Measurements from ENCODE around the gene NATD1. TPM values are rescaled to one million over a fixed set of nuclear protein-coding genes. Genes with fewer than 3 reads are reported as not detected.

Gene NATD1
- total and polyA plus RNA-seq, 2 experiments from 2014 or later, result 2.1 to 8.1 TPM

DNA sequence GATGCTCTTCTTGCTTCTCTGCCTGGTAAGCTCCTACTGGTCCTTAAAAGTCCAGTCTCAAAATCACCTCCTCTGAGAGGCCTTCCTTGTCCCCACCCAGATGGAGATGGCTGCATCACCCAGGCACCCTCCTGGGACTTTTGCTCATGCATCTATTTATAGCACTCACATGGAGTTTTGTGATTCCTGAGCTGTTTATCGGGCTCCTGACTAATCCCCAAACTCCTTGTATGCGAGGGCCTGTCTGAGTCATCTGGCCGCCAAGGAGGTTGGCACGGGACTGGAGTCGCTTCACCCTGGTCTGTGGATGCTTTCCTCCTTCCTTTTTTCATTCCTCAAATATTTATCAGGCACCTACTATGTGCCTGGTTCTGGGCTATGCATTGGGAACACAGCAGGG is 29.0 kb upstream of the NATD1 start:
- Mint-ChIP-seq H3K27me3 (ENCODE audit: insufficient read depth, low read depth, poor library complexity) (peaks cover 38% of the 10 kb centered on the region), H3K4me3 (no peak overlapping the region), H3K27ac (no peak overlapping the region), H3K9me3 (no peaks in the 10 kb centered on the region), H3K36me3 (ENCODE audit: low read depth) (no peaks in the 10 kb centered on the region; the same call in 2 of the 3 replicates), H3K4me1 (peaks cover 19% of the 10 kb centered on the region)
- H3F3A ChIP-seq (replicated peaks; ENCODE audit: low read depth), result no peaks in the 10 kb centered on the region
- peaks cover 32% of the 10 kb centered on the region for H3K27me3 ChIP-seq (ENCODE audit: insufficient read depth)
- H3K4me1 ChIP-seq (ENCODE audit: insufficient read depth), result peaks cover 10% of the 10 kb centered on the region
- H3K79me2 ChIP-seq (replicated peaks; ENCODE audit: insufficient read depth), result peaks cover 23% of the 10 kb centered on the region
- no peak overlapping the region for H3K4me3 ChIP-seq
- no peaks in the 10 kb centered on the region for H3K36me3 ChIP-seq (ENCODE audit: insufficient read depth)
- no peak overlapping the region for H3K27ac ChIP-seq (ENCODE audit: low read depth)
- H3K9me2 ChIP-seq (ENCODE audit: insufficient read depth), result no peaks in the 10 kb centered on the region
- ATAC-seq (no peak), DNase-seq (ENCODE audit: low spot score) (no peak)
- no peaks in the 10 kb centered on the region; the same call in 1 of the 2 replicates for H4K20me1 ChIP-seq (replicated peaks; ENCODE audit: insufficient read depth)
- no peak overlapping the region for H2AFZ ChIP-seq
- TF ChIP-seq, protein P1, sequence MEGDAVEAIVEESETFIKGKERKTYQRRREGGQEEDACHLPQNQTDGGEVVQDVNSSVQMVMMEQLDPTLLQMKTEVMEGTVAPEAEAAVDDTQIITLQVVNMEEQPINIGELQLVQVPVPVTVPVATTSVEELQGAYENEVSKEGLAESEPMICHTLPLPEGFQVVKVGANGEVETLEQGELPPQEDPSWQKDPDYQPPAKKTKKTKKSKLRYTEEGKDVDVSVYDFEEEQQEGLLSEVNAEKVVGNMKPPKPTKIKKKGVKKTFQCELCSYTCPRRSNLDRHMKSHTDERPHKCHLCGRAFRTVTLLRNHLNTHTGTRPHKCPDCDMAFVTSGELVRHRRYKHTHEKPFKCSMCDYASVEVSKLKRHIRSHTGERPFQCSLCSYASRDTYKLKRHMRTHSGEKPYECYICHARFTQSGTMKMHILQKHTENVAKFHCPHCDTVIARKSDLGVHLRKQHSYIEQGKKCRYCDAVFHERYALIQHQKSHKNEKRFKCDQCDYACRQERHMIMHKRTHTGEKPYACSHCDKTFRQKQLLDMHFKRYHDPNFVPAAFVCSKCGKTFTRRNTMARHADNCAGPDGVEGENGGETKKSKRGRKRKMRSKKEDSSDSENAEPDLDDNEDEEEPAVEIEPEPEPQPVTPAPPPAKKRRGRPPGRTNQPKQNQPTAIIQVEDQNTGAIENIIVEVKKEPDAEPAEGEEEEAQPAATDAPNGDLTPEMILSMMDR (conservative IDR thresholded peaks at IDR 0.05; ENCODE audit: low read depth in 2 of 2), result no peak
- no peak for TF ChIP-seq POLR2AphosphoS5 (IDR thresholded peaks at IDR 0.05; ENCODE audit: low read depth)
- TF ChIP-seq, protein P2, sequence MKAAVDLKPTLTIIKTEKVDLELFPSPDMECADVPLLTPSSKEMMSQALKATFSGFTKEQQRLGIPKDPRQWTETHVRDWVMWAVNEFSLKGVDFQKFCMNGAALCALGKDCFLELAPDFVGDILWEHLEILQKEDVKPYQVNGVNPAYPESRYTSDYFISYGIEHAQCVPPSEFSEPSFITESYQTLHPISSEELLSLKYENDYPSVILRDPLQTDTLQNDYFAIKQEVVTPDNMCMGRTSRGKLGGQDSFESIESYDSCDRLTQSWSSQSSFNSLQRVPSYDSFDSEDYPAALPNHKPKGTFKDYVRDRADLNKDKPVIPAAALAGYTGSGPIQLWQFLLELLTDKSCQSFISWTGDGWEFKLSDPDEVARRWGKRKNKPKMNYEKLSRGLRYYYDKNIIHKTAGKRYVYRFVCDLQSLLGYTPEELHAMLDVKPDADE (IDR thresholded peaks at IDR 0.05), result no peak
- TF ChIP-seq STAT1 (IDR thresholded peaks at IDR 0.05; ENCODE audit: unreplicated experiment), result no peak
- TF ChIP-seq ZNF114 (CRISPR knock-in tag; IDR thresholded peaks at IDR 0.05), result no peak
- TF ChIP-seq, protein P3, sequence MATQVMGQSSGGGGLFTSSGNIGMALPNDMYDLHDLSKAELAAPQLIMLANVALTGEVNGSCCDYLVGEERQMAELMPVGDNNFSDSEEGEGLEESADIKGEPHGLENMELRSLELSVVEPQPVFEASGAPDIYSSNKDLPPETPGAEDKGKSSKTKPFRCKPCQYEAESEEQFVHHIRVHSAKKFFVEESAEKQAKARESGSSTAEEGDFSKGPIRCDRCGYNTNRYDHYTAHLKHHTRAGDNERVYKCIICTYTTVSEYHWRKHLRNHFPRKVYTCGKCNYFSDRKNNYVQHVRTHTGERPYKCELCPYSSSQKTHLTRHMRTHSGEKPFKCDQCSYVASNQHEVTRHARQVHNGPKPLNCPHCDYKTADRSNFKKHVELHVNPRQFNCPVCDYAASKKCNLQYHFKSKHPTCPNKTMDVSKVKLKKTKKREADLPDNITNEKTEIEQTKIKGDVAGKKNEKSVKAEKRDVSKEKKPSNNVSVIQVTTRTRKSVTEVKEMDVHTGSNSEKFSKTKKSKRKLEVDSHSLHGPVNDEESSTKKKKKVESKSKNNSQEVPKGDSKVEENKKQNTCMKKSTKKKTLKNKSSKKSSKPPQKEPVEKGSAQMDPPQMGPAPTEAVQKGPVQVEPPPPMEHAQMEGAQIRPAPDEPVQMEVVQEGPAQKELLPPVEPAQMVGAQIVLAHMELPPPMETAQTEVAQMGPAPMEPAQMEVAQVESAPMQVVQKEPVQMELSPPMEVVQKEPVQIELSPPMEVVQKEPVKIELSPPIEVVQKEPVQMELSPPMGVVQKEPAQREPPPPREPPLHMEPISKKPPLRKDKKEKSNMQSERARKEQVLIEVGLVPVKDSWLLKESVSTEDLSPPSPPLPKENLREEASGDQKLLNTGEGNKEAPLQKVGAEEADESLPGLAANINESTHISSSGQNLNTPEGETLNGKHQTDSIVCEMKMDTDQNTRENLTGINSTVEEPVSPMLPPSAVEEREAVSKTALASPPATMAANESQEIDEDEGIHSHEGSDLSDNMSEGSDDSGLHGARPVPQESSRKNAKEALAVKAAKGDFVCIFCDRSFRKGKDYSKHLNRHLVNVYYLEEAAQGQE (IDR thresholded peaks at IDR 0.05; ENCODE audit: unreplicated experiment), result no peak
- no peak for TF ChIP-seq JUNB (IDR thresholded peaks at IDR 0.05; ENCODE audit: unreplicated experiment)
- TF ChIP-seq ZNF331 (CRISPR knock-in tag; IDR thresholded peaks at IDR 0.05; ENCODE audit: low read depth), result no peak
- no peak for TF ChIP-seq NANOG (IDR thresholded peaks at IDR 0.05; ENCODE audit: borderline replicate concordance)
- TF ChIP-seq, protein P4, sequence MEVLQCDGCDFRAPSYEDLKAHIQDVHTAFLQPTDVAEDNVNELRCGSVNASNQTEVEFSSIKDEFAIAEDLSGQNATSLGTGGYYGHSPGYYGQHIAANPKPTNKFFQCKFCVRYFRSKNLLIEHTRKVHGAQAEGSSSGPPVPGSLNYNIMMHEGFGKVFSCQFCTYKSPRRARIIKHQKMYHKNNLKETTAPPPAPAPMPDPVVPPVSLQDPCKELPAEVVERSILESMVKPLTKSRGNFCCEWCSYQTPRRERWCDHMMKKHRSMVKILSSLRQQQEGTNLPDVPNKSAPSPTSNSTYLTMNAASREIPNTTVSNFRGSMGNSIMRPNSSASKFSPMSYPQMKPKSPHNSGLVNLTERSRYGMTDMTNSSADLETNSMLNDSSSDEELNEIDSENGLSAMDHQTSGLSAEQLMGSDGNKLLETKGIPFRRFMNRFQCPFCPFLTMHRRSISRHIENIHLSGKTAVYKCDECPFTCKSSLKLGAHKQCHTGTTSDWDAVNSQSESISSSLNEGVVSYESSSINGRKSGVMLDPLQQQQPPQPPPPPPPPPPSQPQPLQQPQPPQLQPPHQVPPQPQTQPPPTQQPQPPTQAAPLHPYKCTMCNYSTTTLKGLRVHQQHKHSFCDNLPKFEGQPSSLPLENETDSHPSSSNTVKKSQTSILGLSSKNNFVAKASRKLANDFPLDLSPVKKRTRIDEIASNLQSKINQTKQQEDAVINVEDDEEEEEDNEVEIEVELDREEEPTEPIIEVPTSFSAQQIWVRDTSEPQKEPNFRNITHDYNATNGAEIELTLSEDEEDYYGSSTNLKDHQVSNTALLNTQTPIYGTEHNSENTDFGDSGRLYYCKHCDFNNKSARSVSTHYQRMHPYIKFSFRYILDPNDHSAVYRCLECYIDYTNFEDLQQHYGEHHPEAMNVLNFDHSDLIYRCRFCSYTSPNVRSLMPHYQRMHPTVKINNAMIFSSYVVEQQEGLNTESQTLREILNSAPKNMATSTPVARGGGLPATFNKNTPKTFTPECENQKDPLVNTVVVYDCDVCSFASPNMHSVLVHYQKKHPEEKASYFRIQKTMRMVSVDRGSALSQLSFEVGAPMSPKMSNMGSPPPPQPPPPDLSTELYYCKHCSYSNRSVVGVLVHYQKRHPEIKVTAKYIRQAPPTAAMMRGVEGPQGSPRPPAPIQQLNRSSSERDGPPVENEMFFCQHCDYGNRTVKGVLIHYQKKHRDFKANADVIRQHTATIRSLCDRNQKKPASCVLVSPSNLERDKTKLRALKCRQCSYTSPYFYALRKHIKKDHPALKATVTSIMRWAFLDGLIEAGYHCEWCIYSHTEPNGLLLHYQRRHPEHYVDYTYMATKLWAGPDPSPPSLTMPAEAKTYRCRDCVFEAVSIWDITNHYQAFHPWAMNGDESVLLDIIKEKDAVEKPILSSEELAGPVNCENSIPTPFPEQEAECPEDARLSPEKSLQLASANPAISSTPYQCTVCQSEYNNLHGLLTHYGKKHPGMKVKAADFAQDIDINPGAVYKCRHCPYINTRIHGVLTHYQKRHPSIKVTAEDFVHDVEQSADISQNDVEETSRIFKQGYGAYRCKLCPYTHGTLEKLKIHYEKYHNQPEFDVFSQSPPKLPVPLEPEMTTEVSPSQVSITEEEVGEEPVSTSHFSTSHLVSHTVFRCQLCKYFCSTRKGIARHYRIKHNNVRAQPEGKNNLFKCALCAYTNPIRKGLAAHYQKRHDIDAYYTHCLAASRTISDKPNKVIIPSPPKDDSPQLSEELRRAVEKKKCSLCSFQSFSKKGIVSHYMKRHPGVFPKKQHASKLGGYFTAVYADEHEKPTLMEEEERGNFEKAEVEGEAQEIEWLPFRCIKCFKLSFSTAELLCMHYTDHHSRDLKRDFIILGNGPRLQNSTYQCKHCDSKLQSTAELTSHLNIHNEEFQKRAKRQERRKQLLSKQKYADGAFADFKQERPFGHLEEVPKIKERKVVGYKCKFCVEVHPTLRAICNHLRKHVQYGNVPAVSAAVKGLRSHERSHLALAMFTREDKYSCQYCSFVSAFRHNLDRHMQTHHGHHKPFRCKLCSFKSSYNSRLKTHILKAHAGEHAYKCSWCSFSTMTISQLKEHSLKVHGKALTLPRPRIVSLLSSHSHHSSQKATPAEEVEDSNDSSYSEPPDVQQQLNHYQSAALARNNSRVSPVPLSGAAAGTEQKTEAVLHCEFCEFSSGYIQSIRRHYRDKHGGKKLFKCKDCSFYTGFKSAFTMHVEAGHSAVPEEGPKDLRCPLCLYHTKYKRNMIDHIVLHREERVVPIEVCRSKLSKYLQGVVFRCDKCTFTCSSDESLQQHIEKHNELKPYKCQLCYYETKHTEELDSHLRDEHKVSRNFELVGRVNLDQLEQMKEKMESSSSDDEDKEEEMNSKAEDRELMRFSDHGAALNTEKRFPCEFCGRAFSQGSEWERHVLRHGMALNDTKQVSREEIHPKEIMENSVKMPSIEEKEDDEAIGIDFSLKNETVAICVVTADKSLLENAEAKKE (CRISPR knock-in tag; IDR thresholded peaks at IDR 0.05), result no peak
- TF ChIP-seq EZH2 (IDR thresholded peaks at IDR 0.05; ENCODE audit: low read depth, unreplicated experiment), result no peak
- TF ChIP-seq CREB1 (CRISPR knock-in tag; IDR thresholded peaks at IDR 0.05; ENCODE audit: low read depth), result no peak
- TF ChIP-seq EZH2phosphoT487 (IDR thresholded peaks at IDR 0.05; ENCODE audit: unreplicated experiment), result no peak
- H3K4me2 ChIP-seq, result no peak overlapping the region

Measured in GM23338 (cell line).